HepG2 (cell line): ENCODE measurements around the gene VSNL1. TPM values are rescaled to one million over a fixed set of nuclear protein-coding genes. Genes with fewer than 3 reads are reported as not detected.

Experiments
- ATAC-seq: fragments of 200-7000 bp; cut with Tn5 transposase; 3 replicates; pipeline ENCODE4 v1.9.1; 2020; ENCODE audit warnings: mild to moderate bottlenecking, moderate library complexity
- BruUV-seq: library from RNA; stranded (reverse); fragments of 400-500 nt; replicated peaks from 2 replicates; lab custom pipeline; 2021; lab: Mats Ljungman, UMichigan
- CTCF ChIA-PET: fragments of 300-600 bp; formaldehyde crosslinking; extraction: SDS; loops from one replicate; lab custom pipeline; 2021; ENCODE audit warnings: low total read pairs, inconsistent platforms, low intra/inter-chr PET ratio; lab: Yijun Ruan, JAX
- POLR2A ChIA-PET: fragments of 350-600 bp; sonication (Branson Sonifier 250); formaldehyde crosslinking; loops from one replicate; lab custom pipeline; 2020; ENCODE audit warnings: antibody characterized with exemption, inconsistent platforms; lab: Yijun Ruan, JAX
- DNase-seq: peaks from one replicate; pipeline ENCODE4 v3.0.0-alpha.2; 2015; ENCODE audit warnings: low spot score
- FAIRE-seq: peaks from 3 replicates; lab custom pipeline; 2011; peaks lifted over from hg19 to GRCh38; lab: Jason Lieb, UNC
- H2AFZ ChIP-seq: one replicate; pipeline ENCODE4 v1.6.1; 2011; ENCODE audit warnings: low read length, inconsistent platforms
- H3K27ac ChIP-seq: fragments of 300-600 bp; 3 replicates; pipeline ENCODE4 v1.8.0; 2011; ENCODE audit warnings: mixed run types, mild to moderate bottlenecking, mixed read lengths, low read length, inconsistent platforms; ENCODE audit not compliant: insufficient read depth; ENCODE audit errors: extremely low read length
- H3K27me3 ChIP-seq, 2 experiments: fragments of 200-600 bp in 1 of 2; 2 replicates in 1 of 2; 3 replicates in 1 of 2; pipeline versions ENCODE4 v1.6.0 to v1.8.0; 2011; ENCODE audit warnings: low read length in 2 of 2, mild to moderate bottlenecking in 2 of 2, moderate library complexity in 2 of 2, inconsistent platforms in 1 of 2; ENCODE audit not compliant: insufficient read depth in 2 of 2, control insufficient read depth in 1 of 2
- H3K36me3 ChIP-seq, 2 experiments: fragments of 200-600 bp in 1 of 2; replicated peaks in 1 of 2; 2 replicates in 1 of 2; 3 replicates in 1 of 2; pipeline versions ENCODE4 v1.5.1 to v1.8.0; 2011; ENCODE audit warnings: low read length in 2 of 2, inconsistent platforms in 1 of 2; ENCODE audit not compliant: insufficient read depth in 2 of 2, control insufficient read depth in 1 of 2
- H3K4me1 ChIP-seq: 2 replicates; pipeline ENCODE4 v1.5.1; 2012; ENCODE audit warnings: low read length, inconsistent platforms; ENCODE audit not compliant: insufficient read depth
- H3K4me2 ChIP-seq: 2 replicates; pipeline ENCODE4 v1.6.0; 2011; ENCODE audit warnings: low read depth, low read length, inconsistent platforms
- H3K4me3 ChIP-seq, 3 experiments: fragments of 200-600 bp in 1 of 3; sonication (generic), shearing (Covaris generic) in 1 of 3; replicated peaks in 1 of 3; 2 replicates each; pipeline ENCODE4 v1.5.1; 2011 to 2016; ENCODE audit warnings: low read length in 3 of 3, inconsistent platforms in 2 of 3, low read depth in 2 of 3, mild to moderate bottlenecking in 2 of 3, control low read depth in 1 of 3, mixed read lengths in 1 of 3; ENCODE audit not compliant: insufficient read depth in 1 of 3
- H3K79me2 ChIP-seq: one replicate; pipeline ENCODE4 v1.6.1; 2011; ENCODE audit warnings: low read length, inconsistent platforms; ENCODE audit not compliant: insufficient read depth
- H3K9ac ChIP-seq: 2 replicates; pipeline ENCODE4 v1.6.0; 2011; ENCODE audit warnings: mild to moderate bottlenecking, low read depth, low read length, inconsistent platforms; ENCODE audit not compliant: insufficient read depth
- H3K9me3 ChIP-seq: 2 replicates; pipeline ENCODE4 v1.5.1; 2012; ENCODE audit warnings: mild to moderate bottlenecking, low read length
- H4K20me1 ChIP-seq: 2 replicates; pipeline ENCODE4 v1.6.0; 2011; ENCODE audit warnings: inconsistent platforms, mild to moderate bottlenecking, low read length, moderate library complexity; ENCODE audit not compliant: insufficient read depth
- AHR ChIP-seq: IDR thresholded peaks from 2 replicates; pipeline ENCODE4 v1.6.1; 2018; ENCODE audit warnings: missing genetic modification reagents, missing compliant biosample characterization
- ATM ChIP-seq: fragments of 450-650 bp; IDR thresholded peaks from 2 replicates; pipeline ENCODE4 v1.7.1; 2017; ENCODE audit warnings: mild to moderate bottlenecking, borderline replicate concordance
- CREM ChIP-seq, 2 experiments: sonication (generic) in 1 of 2; formaldehyde crosslinking in 1 of 2; IDR thresholded peaks; 2 replicates each; pipeline versions ENCODE4 v1.4.0 to v1.6.1; 2016 to 2020; ENCODE audit warnings: antibody characterized with exemption in 1 of 2, mild to moderate bottlenecking in 1 of 2, missing genetic modification reagents in 1 of 2
- GABPA ChIP-seq, 2 experiments: IDR thresholded peaks; 2 replicates each; pipeline ENCODE4 v1.6.1; 2011 to 2016; ENCODE audit warnings: low read depth in 2 of 2, low read length in 1 of 2, missing biosample characterization in 1 of 2, missing genetic modification characterization in 1 of 2
- KAT8 ChIP-seq: IDR thresholded peaks from 2 replicates; pipeline ENCODE4 v1.6.1; 2016; ENCODE audit warnings: missing genetic modification reagents, missing compliant biosample characterization
- MIXL1 ChIP-seq: IDR thresholded peaks from 2 replicates; pipeline ENCODE4 v1.6.1; 2016
- SMARCE1 ChIP-seq: fragments of 450-650 bp; IDR thresholded peaks from 2 replicates; pipeline ENCODE4 v1.6.1; 2017; ENCODE audit warnings: borderline replicate concordance
- STAG1 ChIP-seq: sonication (generic); formaldehyde crosslinking; IDR thresholded peaks from 2 replicates; pipeline ENCODE4 v1.4.0; 2020; ENCODE audit warnings: missing genetic modification reagents
- TCF12 ChIP-seq, 2 experiments: fragments of 450-650 bp in 1 of 2; sonication (generic) in 1 of 2; formaldehyde crosslinking in 1 of 2; IDR thresholded peaks; 2 replicates each; pipeline versions ENCODE4 v1.6.1 to v1.8.0; 2017 to 2022; ENCODE audit warnings: antibody characterized with exemption in 1 of 2, mild to moderate bottlenecking in 1 of 2, missing genetic modification reagents in 1 of 2, moderate library complexity in 1 of 2
- ZNF432 ChIP-seq: sonication (generic); formaldehyde crosslinking; IDR thresholded peaks from 2 replicates; pipeline ENCODE4 v1.5.0; 2020; ENCODE audit warnings: missing genetic modification reagents, mild to moderate bottlenecking, borderline replicate concordance
- WGBS: methylation state at CpG from one replicate; pipeline ENCODE4 v1.1.6; 2017; ENCODE audit warnings: low lambda C conversion rate; 5-methylcytosine and 5-hydroxymethylcytosine counted together
- in situ Hi-C: cut with HindIII; loops from 2 replicates; pipeline ENCODE4 v1.10.0; 2017; ENCODE audit warnings: low pct_unique_long_range_greater_than_20kb; ENCODE audit not compliant: extremely low pct_ligation_motif_present
- intact Hi-C: fragments of 100-400 bp; cut with micrococcal nuclease; formaldehyde crosslinking; loops from one replicate; pipeline ENCODE4 v1.10.0; 2022; ENCODE audit not compliant: unreplicated experiment
- polyA plus RNA-seq, 8 experiments: library from polyadenylated mRNA; depleted of rRNA in 3 of 8; stranded (reverse) in 7 of 8; unstranded in 1 of 8; fragments of >200 nt; fragmentation: Illumina TruSeq in 4 of 8; extraction: Trizol in 4 of 8; gene quantifications; 2 replicates each; pipeline versions ENCODE4 v1.2.1 to v1.2.3, GENCODE V29; 2011 to 2016; ENCODE audit warnings: low read depth in 4 of 8, missing spikeins in 1 of 8, mixed read lengths in 1 of 8; ENCODE audit not compliant: insufficient read depth in 1 of 8
- total RNA-seq, 5 experiments: library from RNA; depleted of rRNA; stranded (reverse); fragments of >200 nt; fragmentation: Illumina TruSeq; extraction: Trizol; gene quantifications; 2 replicates each; pipeline ENCODE4 v1.2.3, GENCODE V29; 2016; ENCODE audit warnings: low read depth in 1 of 5
- TF ChIP-seq, protein P1 (sequence below): sonication (generic); formaldehyde crosslinking; IDR thresholded peaks from 2 replicates; pipeline ENCODE4 v1.4.0; 2020; ENCODE audit warnings: mild to moderate bottlenecking, missing genetic modification reagents
- TF ChIP-seq, protein P2 (sequence below): sonication (generic); formaldehyde crosslinking; IDR thresholded peaks from 2 replicates; pipeline ENCODE4 v1.5.0; 2020; ENCODE audit warnings: mild to moderate bottlenecking, missing genetic modification reagents
- TF ChIP-seq, protein P3 (sequence below): sonication (generic); formaldehyde crosslinking; conservative IDR thresholded peaks from 2 replicates; pipeline ENCODE4 v1.8.1; 2023; ENCODE audit warnings: missing genetic modification reagents

Gene VSNL1
- total and polyA plus RNA-seq, 2 of the 13 experiments (the other 11 are each of a cell fraction or from before 2014, with no cell fraction given), result 63.2 to 95.9 TPM

DNA sequence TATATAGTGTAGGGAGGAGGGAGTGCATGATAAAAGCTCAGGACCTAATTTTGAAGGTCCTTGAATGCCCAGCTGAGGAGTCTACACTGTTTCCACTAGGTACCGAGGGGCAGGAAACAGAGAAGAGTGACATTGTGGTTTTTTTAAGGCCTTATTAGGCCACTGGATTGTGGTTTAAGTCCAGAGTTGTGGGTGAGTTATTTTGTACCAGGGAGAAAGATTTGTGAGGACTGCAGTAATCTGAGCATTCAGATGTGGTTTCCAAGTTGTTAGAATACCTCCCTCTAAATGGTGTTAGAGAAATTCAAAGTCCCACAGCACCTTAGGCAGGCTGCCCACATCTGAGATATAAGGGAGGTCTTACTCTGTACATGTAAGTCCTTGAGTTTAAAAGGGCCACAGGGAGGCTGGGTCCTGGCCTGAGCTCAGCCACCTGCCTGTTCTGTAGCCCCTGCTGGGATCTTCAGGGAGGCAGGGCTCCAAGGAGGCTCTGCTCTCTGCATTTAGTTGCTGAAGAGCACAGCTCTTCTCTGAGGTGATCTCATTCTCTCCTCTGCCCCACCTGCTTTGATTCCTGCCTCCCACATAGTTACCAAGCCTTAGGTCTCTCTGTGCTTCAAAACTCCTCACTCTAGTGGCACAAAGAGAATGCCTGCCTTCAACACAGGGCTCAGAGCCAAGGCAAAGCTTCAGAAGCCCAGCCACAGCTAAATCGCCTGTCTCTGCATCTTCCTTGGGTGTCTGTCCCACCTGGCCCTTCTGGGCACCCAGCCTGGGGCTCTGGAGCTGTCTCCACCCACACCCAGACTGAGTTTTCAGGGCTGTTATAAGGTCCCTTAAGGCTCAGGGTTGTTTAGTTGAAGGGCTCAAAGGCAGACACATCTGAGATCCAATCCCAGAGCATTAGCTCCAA is 88.1 kb downstream of the VSNL1 start:
- no peak for FAIRE-seq
- ATAC-seq, result no peak; the same call in 2 of the 3 replicates

DNA sequence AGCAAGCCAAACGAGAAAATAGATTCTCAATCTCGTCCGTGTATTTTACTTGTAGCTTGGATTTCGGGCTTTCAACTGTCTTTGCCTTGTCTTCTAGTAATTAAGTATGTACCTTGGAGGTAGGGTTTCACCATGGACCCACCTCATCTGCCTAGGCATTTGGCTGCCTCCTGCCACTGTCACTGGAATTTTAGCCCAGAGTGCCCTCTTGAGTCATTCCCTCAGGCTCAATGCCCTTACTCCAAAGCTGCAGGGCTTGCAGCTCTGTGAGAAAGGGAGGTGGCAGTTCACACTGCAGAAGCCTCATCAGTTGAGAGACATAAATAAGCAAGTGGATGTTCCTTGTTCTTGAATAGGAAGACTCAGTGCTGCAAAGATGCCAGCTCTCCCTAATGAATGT is 89.6 kb downstream of the VSNL1 start:
- Histone ChIP-seq H2AFZ (no peak overlapping the region), H3K4me2 (no peak overlapping the region), H3K4me1 (no peaks in the 10 kb centered on the region), H3K9me3 (no peaks in the 10 kb centered on the region), H3K9ac (no peak overlapping the region), H3K79me2 (no peaks in the 10 kb centered on the region), H4K20me1 (no peaks in the 10 kb centered on the region), H3K4me3 (no peak overlapping the region), H3K27ac (no peak overlapping the region), H3K27me3 (no peaks in the 10 kb centered on the region), H3K36me3 (peaks cover 9 to 23% of the 10 kb centered on the region in 2 experiments)
- WGBS, result 96% methylated on average over 4 of the region's 4 CpGs
- ChIA-PET CTCF (no interaction called here), POLR2A (no interaction called here)
- FAIRE-seq (no peak), DNase-seq (no peak), ATAC-seq (no peak)
- no TSS peak for BruUV-seq
- intact Hi-C loops (no loop called here), in situ Hi-C loops (no loop called here)
- no peak for TF ChIP-seq CREM (IDR thresholded peaks at IDR 0.05)
- TF ChIP-seq CREM (CRISPR knock-in tag; IDR thresholded peaks at IDR 0.05), result no peak
- TF ChIP-seq, protein P1, sequence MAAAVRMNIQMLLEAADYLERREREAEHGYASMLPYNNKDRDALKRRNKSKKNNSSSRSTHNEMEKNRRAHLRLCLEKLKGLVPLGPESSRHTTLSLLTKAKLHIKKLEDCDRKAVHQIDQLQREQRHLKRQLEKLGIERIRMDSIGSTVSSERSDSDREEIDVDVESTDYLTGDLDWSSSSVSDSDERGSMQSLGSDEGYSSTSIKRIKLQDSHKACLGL (CRISPR knock-in tag), result no peak
- TF ChIP-seq STAG1 (CRISPR knock-in tag), result peak; percentile 35; the same call in 1 of the 2 replicates
- TF ChIP-seq ATM, result no peak
- no peak for TF ChIP-seq AHR
- TF ChIP-seq, protein P2, sequence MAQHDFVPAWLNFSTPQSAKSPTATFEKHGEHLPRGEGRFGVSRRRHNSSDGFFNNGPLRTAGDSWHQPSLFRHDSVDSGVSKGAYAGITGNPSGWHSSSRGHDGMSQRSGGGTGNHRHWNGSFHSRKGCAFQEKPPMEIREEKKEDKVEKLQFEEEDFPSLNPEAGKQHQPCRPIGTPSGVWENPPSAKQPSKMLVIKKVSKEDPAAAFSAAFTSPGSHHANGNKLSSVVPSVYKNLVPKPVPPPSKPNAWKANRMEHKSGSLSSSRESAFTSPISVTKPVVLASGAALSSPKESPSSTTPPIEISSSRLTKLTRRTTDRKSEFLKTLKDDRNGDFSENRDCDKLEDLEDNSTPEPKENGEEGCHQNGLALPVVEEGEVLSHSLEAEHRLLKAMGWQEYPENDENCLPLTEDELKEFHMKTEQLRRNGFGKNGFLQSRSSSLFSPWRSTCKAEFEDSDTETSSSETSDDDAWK, result no peak

More for the DNA sequence above, 88.1 kb downstream of the VSNL1 start:
- intact Hi-C loops (no loop called here), in situ Hi-C loops (no loop called here)
- Histone ChIP-seq H3K9ac (no peak overlapping the region), H3K4me1 (no peaks in the 10 kb centered on the region), H3K4me2 (no peak overlapping the region), H3K36me3 (peaks cover 10 to 17% of the 10 kb centered on the region in 2 experiments; a peak in 4 of 5 replicates), H4K20me1 (no peaks in the 10 kb centered on the region), H2AFZ (no peak overlapping the region), H3K79me2 (no peaks in the 10 kb centered on the region), H3K9me3 (no peaks in the 10 kb centered on the region), H3K4me3 (no peak overlapping the region), H3K27me3 (no peaks in the 10 kb centered on the region), H3K27ac (no peak overlapping the region)
- no TSS peak for BruUV-seq
- CTCF ChIA-PET, result no interaction called here
- TF ChIP-seq ZNF432 (no peak), MIXL1 (no peak), SMARCE1 (no peak), TCF12 (IDR thresholded peaks at IDR 0.05) (no peak), TCF12 (CRISPR knock-in tag; IDR thresholded peaks at IDR 0.05) (no peak), KAT8 (CRISPR knock-in tag) (no peak), GABPA (IDR thresholded peaks at IDR 0.05; ENCODE audit: low read depth, low read length) (no peak), GABPA (CRISPR knock-in tag; IDR thresholded peaks at IDR 0.05; ENCODE audit: low read depth) (no peak)
- TF ChIP-seq, protein P3, sequence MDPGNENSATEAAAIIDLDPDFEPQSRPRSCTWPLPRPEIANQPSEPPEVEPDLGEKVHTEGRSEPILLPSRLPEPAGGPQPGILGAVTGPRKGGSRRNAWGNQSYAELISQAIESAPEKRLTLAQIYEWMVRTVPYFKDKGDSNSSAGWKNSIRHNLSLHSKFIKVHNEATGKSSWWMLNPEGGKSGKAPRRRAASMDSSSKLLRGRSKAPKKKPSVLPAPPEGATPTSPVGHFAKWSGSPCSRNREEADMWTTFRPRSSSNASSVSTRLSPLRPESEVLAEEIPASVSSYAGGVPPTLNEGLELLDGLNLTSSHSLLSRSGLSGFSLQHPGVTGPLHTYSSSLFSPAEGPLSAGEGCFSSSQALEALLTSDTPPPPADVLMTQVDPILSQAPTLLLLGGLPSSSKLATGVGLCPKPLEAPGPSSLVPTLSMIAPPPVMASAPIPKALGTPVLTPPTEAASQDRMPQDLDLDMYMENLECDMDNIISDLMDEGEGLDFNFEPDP (CRISPR knock-in tag), result no peak
- DNase-seq, result no peak
- 85% methylated on average over 2 of the region's 2 CpGs for WGBS
- POLR2A ChIA-PET, result no interaction called here
